Esophagus squamous epithelium (tissue), 5 donors: Measurements from ENCODE around the gene TTC6. TPM values are rescaled to one million over a fixed set of nuclear protein-coding genes. Genes with fewer than 3 reads are reported as not detected.
"Not testable (repeated sequence)": the region's sequence is repeated elsewhere in the genome, so short reads cannot be mapped to it uniquely, and the experiment has no call there.

Source experiments
- DNase-seq: peaks from one replicate; lab custom pipeline; 2025; lab: John Stamatoyannopoulos, UW
- H3K27ac ChIP-seq, 4 donors: fragments of 200-600 bp; sonication (generic); one replicate each; pipeline ENCODE4 v1.5.1; 2016 to 2019; ENCODE audit warnings: mild to moderate bottlenecking in 1 of 4
- H3K27me3 ChIP-seq, 4 donors: fragments of 200-600 bp; sonication (generic); 1 replicate in 3 of 4; 2 replicates in 1 of 4; pipeline versions ENCODE4 v1.5.1 to v1.6.0; 2017 to 2021; ENCODE audit warnings: antibody characterized with exemption in 1 of 4
- H3K36me3 ChIP-seq, 3 donors: fragments of 200-600 bp; sonication (generic); one replicate each; pipeline ENCODE4 v1.5.1; 2016 to 2019
- H3K4me1 ChIP-seq, 3 donors: fragments of 200-600 bp; sonication (generic); one replicate each; pipeline ENCODE4 v1.5.1; 2017 to 2019
- H3K4me3 ChIP-seq, 4 donors: fragments of 200-600 bp; sonication (generic); 1 replicate in 3 of 4; 2 replicates in 1 of 4; pipeline ENCODE4 v1.5.1; 2016 to 2019; ENCODE audit warnings: mild to moderate bottlenecking in 2 of 4, moderate library complexity in 1 of 4
- H3K9me3 ChIP-seq, 3 donors: fragments of 200-600 bp; sonication (generic); one replicate each; pipeline ENCODE4 v1.5.1; 2016 to 2019
- CTCF ChIP-seq, 6 experiments: fragments of 450-650 bp in 4 of 6; fragments of 200-600 bp in 2 of 6; sonication (generic) in 2 of 6; IDR thresholded peaks; one replicate each; pipeline ENCODE4 v1.5.1; 2016 to 2019; ENCODE audit warnings: antibody characterized with exemption in 6 of 6, mild to moderate bottlenecking in 4 of 6, moderate library complexity in 4 of 6
- POLR2A ChIP-seq, 4 donors: fragments of 450-650 bp; IDR thresholded peaks; one replicate each; pipeline ENCODE4 v1.6.1; 2017; ENCODE audit warnings: antibody characterized with exemption in 4 of 4, mild to moderate bottlenecking in 4 of 4, moderate library complexity in 3 of 4
- WGBS, 2 donors: methylation state at CpG; one replicate each; pipeline ENCODE4 v1.1.5; 2018; 5-methylcytosine and 5-hydroxymethylcytosine counted together
- intact Hi-C: fragments of 100-400 bp; cut with DNase I; formaldehyde crosslinking; loops from one replicate; pipeline ENCODE4 v1.15.0; 2022
- total RNA-seq, 4 donors: library from RNA; depleted of rRNA; stranded (reverse); fragments of >200 nt; gene quantifications; one replicate each; pipeline ENCODE4 v1.1.0, GENCODE V29; 2016
- donor health status: DM: yes; HTN: yes; CAD: no.

Gene TTC6
- total RNA-seq, 4 donors from 2014 or later: 0.82 to 8.4 (median 3.5) TPM

- no peak for TF ChIP-seq CTCF (IDR thresholded peaks at IDR 0.05)
- no peak for TF ChIP-seq POLR2A (IDR thresholded peaks at IDR 0.05)
- no peak overlapping the region for H3K27ac ChIP-seq
- H3K9me3 ChIP-seq: peaks cover 0 to 4% (median 0%) of the 10 kb centered on the region in 3 donors
- WGBS, 2 donors: 88 to 100% methylated on average over 1 of the region's 1 CpG
- intact Hi-C loops: no loop called here
- H3K36me3 ChIP-seq: no peaks in the 10 kb centered on the region
- H3K4me1 ChIP-seq: peaks cover 0 to 1% (median 0%) of the 10 kb centered on the region in 3 donors
- no peak overlapping the region for H3K4me3 ChIP-seq
- no peaks in the 10 kb centered on the region for H3K27me3 ChIP-seq
- DNase-seq: no peak
Observed at GRCh38 chr14:37553935-37554550, 41.4 kb upstream of the TTC6 start.

GRCh38 chr14:37555596-37555995, 39.8 kb upstream of the TTC6 start:
- H3K27me3 ChIP-seq, H3K4me3 ChIP-seq, H3K36me3 ChIP-seq, H3K27ac ChIP-seq, intact Hi-C loops, H3K9me3 ChIP-seq, DNase-seq: not testable (repeated sequence)
- H3K4me1 ChIP-seq: peaks cover 0 to 10% (median 0%) of the 10 kb centered on the region in 3 donors
- WGBS, 2 donors: no CpG with 5 or more reads among the region's 33 CpGs

GRCh38 chr14:37558740-37559139, 36.7 kb upstream of the TTC6 start:
- Histone ChIP-seq H3K4me3 (no peak overlapping the region), H3K36me3 (no peaks in the 10 kb centered on the region), H3K9me3 (no peaks in the 10 kb centered on the region), H3K27me3 (no peaks in the 10 kb centered on the region), H3K4me1 (peaks cover 0 to 10% (median 0%) of the 10 kb centered on the region in 3 donors), H3K27ac (no peak overlapping the region)
- no peak for TF ChIP-seq CTCF (IDR thresholded peaks at IDR 0.05)
- TF ChIP-seq POLR2A (IDR thresholded peaks at IDR 0.05): no peak
- no peak for DNase-seq
- intact Hi-C loops: no loop called here
- WGBS, 2 donors: 87 to 95% methylated on average over 4 of the region's 4 CpGs

GRCh38 chr14:37559386-37559785, 36.0 kb upstream of the TTC6 start:
- peaks cover 0 to 10% (median 0%) of the 10 kb centered on the region in 3 donors for H3K4me1 ChIP-seq
- intact Hi-C loops: no loop called here
- DNase-seq: no peak
- 38 to 54% methylated on average over 6 of the region's 6 CpGs for WGBS, 2 donors
- no peak overlapping the region for H3K4me3 ChIP-seq
- TF ChIP-seq POLR2A (IDR thresholded peaks at IDR 0.05): no peak
- TF ChIP-seq CTCF (IDR thresholded peaks at IDR 0.05): no peak
- H3K27me3 ChIP-seq: no peaks in the 10 kb centered on the region
- no peaks in the 10 kb centered on the region for H3K36me3 ChIP-seq
- no peak overlapping the region for H3K27ac ChIP-seq
- H3K9me3 ChIP-seq: no peaks in the 10 kb centered on the region

GRCh38 chr14:37563189-37563588, 32.2 kb upstream of the TTC6 start:
- Histone ChIP-seq H3K4me3 (no peak overlapping the region), H3K36me3 (no peaks in the 10 kb centered on the region), H3K4me1 (peaks cover 0 to 27% (median 0%) of the 10 kb centered on the region in 3 donors), H3K27me3 (no peaks in the 10 kb centered on the region), H3K27ac (no peak overlapping the region), H3K9me3 (no peaks in the 10 kb centered on the region)
- no peak for DNase-seq
- intact Hi-C loops: no loop called here
- WGBS, 2 donors: 75 to 86% methylated on average over 2 of the region's 2 CpGs
- TF ChIP-seq POLR2A (IDR thresholded peaks at IDR 0.05): no peak
- TF ChIP-seq CTCF (IDR thresholded peaks at IDR 0.05): no peak
